Measurements from ENCODE around the gene C5orf52.
"Not testable (repeated sequence)": the region's sequence is repeated elsewhere in the genome, so short reads cannot be mapped to it uniquely, and the experiment has no call there.

C5orf52 gene

DNA sequence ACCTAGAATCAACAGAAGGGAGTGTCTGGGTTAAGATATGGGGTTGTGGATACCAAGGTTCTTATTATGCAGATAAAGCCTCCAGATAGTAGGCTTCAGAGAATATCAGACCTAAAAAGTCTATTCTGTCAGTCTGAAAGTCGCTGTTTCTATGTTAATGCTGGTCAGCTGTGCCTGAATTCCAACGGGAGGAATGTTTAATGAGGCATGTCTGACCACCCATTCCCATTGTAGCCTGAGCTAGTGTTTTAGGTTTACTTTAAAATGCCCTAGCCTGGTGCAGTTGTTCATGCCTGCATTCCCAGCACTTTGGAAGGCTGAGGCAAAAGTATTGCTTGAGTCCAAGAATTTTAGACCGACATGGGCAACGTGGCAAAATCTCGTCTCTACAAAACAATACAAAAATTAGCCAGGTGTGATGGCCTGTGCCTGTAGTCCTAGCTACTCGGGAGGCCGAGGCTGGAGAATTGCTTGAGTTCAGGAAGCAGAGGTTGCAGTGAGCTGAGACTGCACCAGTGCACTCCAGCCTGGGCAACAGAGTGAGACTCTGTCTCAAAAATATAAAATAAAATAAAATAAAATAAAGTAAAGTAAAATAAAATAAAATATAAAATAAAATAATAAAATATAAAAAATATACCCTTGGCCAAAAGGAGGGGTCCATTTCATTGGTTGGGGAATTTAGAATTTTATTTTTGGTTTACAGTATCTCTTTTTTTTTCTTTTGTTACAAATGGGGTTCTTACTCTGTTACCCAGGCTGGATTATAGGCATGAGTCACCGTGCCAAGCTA, 11.3 kb upstream of the C5orf52 start:
- no peak overlapping the region for H3K4me3 Mint-ChIP-seq
- H3K27me3 Mint-ChIP-seq: peaks cover 13% of the 10 kb centered on the region
- CTCF ChIA-PET: no interaction called here
- peaks cover 27% of the 10 kb centered on the region for H3K36me3 Mint-ChIP-seq
- no peaks in the 10 kb centered on the region for H3K4me1 Mint-ChIP-seq
- no peak overlapping the region for H3K27ac Mint-ChIP-seq
- no peak for DNase-seq
- peaks cover 50% of the 10 kb centered on the region for H3K9me3 Mint-ChIP-seq

GRCh38 chr5:157665467-157666070, 5.8 kb upstream of the C5orf52 start:
- H3K36me3 Mint-ChIP-seq: peaks cover 16% of the 10 kb centered on the region
- no peak for DNase-seq
- H3K9me3 Mint-ChIP-seq: peaks cover 16% of the 10 kb centered on the region
- no peak overlapping the region for H3K4me3 Mint-ChIP-seq
- peaks cover 12% of the 10 kb centered on the region for H3K4me1 Mint-ChIP-seq
- H3K27me3 Mint-ChIP-seq: peaks cover 36% of the 10 kb centered on the region
- no peak overlapping the region for H3K27ac Mint-ChIP-seq
- CTCF ChIA-PET: no interaction called here

DNA sequence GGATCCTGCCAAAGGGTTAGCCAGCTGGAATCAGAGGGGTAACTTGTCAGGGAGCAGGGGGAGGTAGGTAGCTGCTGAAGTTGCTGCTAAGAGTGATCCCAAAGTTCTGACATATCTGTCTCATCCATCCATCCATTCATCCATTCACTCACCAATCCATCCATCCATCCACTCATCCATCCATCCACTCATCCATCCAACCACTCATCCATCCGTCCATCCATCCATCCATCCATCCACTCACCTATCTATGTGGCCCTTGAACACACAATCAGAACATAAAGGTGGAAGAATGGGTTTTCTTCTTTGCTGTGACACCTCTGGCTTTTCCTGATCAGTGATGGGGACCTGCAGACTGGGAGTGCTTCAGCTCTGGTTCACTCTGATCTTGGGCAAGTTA, 3.0 kb upstream of the C5orf52 start:
- CTCF ChIA-PET: interaction anchor here (0.6 to 3.7 kb wide), 12 partner anchors 47 to 250 kb away, joined by 3 to 32 read pairs (median 4); partner anchors contain the start of gene LSM11
- DNase-seq: no peak
- Mint-ChIP-seq H3K36me3 (peaks cover 14% of the 10 kb centered on the region), H3K27me3 (peaks cover 57% of the 10 kb centered on the region), H3K27ac (no peak overlapping the region), H3K9me3 (peaks cover 8% of the 10 kb centered on the region), H3K4me1 (peaks cover 30% of the 10 kb centered on the region), H3K4me3 (no peak overlapping the region)

- Mint-ChIP-seq H3K4me1 (peaks cover 30% of the 10 kb centered on the region), H3K27ac (no peak overlapping the region), H3K9me3 (peaks cover 4% of the 10 kb centered on the region), H3K27me3 (peaks cover 66% of the 10 kb centered on the region), H3K4me3 (no peak overlapping the region), H3K36me3 (peaks cover 11% of the 10 kb centered on the region)
- CTCF ChIA-PET: interaction anchor here (0.7 to 3.7 kb wide), 9 partner anchors 43 to 280 kb away, joined by 3 to 32 read pairs (median 3); partner anchors contain the start of gene LSM11
- no peak for DNase-seq
Observed at GRCh38 chr5:157669701-157670097, 1.6 kb upstream of the C5orf52 start.

DNA sequence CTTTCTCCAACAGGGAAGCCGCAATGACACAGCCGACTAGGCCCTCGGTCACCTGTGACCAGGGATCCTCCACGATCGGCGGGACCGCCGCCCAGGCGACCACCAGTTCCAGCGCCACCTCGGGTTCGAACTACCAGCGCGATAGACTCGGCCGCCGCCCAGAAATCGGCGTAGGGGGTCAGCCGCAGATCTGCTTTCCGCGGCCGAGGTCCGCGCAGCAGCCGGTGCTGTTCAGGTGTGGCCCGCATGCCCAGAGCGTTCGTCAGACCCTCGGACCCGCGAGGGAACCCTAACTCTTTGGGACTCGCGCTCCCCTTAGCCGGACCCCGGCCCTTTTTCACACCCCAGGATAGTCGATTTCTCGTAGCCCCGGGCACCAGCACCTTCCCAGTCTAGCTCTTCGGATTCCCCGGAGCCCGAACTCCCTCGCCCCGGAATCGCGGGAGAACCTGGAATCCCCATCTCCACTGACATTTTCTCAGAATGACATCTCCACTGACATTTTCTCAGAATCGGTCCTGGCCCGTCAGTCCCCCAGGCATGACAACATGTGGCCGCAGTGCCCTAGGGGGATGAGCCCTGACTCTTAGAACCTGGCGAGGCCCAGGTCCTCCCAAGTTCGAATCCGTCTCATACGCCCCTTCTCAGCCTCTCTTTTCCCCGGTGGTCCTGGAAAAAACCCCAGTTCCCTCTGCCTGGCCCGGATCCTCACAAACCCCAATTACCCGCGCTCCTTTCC, 428 bp downstream of the C5orf52 start:
- Mint-ChIP-seq H3K4me3 (peak overlapping the region; percentile 83), H3K27ac (peak overlapping the region; percentile 60), H3K36me3 (peaks cover 5% of the 10 kb centered on the region), H3K9me3 (no peaks in the 10 kb centered on the region), H3K4me1 (peaks cover 30% of the 10 kb centered on the region), H3K27me3 (peaks cover 61% of the 10 kb centered on the region)
- CTCF ChIA-PET: no interaction called here
- no peak for DNase-seq

DNA sequence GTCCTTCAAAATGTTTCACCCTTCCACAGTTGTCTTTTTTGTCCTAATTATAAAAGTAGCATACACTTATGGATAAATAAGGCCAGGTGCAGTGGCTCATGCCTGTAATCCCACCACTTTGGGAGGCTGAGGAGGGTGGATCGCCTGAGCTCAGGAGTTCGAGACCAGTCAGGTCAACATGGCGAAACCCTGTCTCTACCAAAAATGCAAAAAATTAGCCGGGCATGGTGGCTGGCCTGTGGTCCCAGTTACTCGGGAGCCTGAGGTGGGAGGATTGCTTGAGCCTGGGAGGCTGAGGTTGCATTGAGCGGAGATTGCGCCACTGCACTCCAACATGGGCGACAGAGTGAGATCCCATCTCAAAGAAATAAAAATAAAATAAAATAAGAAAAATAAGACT, 1.6 kb downstream of the C5orf52 start:
- Mint-ChIP-seq H3K27me3 (peaks cover 60% of the 10 kb centered on the region), H3K4me1 (peaks cover 30% of the 10 kb centered on the region), H3K4me3 (no peak overlapping the region), H3K27ac (no peak overlapping the region), H3K9me3 (peaks cover 1% of the 10 kb centered on the region), H3K36me3 (peaks cover 5% of the 10 kb centered on the region)
- CTCF ChIA-PET: no interaction called here
- DNase-seq: no peak

GRCh38 chr5:157674351-157674750, 3.0 kb downstream of the C5orf52 start:
- H3K36me3 Mint-ChIP-seq, H3K9me3 Mint-ChIP-seq, H3K27ac Mint-ChIP-seq, H3K4me3 Mint-ChIP-seq, CTCF ChIA-PET, DNase-seq: not testable (repeated sequence)
- peaks cover 48% of the 10 kb centered on the region for H3K27me3 Mint-ChIP-seq
- H3K4me1 Mint-ChIP-seq: peaks cover 27% of the 10 kb centered on the region

GRCh38 chr5:157677931-157678330, 6.6 kb downstream of the C5orf52 start:
- Mint-ChIP-seq H3K4me3 (no peak overlapping the region), H3K36me3 (no peaks in the 10 kb centered on the region)
- CTCF ChIA-PET: no interaction called here

GRCh38 chr5:157679801-157680200, 8.5 kb downstream of the C5orf52 start:
- H3K9me3 Mint-ChIP-seq: peaks cover 3% of the 10 kb centered on the region
- H3K4me3 Mint-ChIP-seq: no peak overlapping the region
- no peaks in the 10 kb centered on the region for H3K4me1 Mint-ChIP-seq
- DNase-seq: no peak
- H3K27ac Mint-ChIP-seq: no peak overlapping the region
- H3K36me3 Mint-ChIP-seq: no peaks in the 10 kb centered on the region
- CTCF ChIA-PET: no interaction called here
- H3K27me3 Mint-ChIP-seq: peaks cover 22% of the 10 kb centered on the region

More at GRCh38 chr5:157677931-157678330, 6.6 kb downstream of the C5orf52 start:
- DNase-seq: no peak
- Mint-ChIP-seq H3K9me3 (peaks cover 3% of the 10 kb centered on the region), H3K27ac (no peak overlapping the region), H3K4me1 (no peaks in the 10 kb centered on the region), H3K27me3 (peaks cover 28% of the 10 kb centered on the region)

DNA sequence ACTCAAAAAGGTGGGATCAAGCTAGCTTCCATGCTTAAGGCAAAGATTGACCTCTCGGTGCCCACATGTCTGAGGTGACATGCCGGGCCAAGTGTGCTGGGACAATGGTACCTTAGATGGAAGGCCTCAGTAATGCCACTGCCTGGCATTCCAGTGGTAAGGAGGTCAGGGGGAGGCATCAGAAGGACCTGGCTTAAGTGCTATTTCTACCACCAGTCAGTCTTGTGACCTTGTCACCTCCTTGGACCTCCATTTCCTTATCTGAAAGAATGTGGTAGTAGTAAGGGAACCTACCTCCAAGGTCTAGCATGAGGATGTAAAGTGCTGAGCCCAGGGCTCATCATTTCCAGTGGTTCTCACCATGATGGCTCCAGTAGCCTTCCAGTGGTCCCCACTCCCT, 8.9 kb downstream of the C5orf52 start:
- H3K27ac Mint-ChIP-seq: no peak overlapping the region
- H3K4me1 Mint-ChIP-seq: no peaks in the 10 kb centered on the region
- no peak overlapping the region for H3K4me3 Mint-ChIP-seq
- H3K36me3 Mint-ChIP-seq: no peaks in the 10 kb centered on the region
- H3K27me3 Mint-ChIP-seq: peaks cover 20% of the 10 kb centered on the region
- DNase-seq: no peak
- H3K9me3 Mint-ChIP-seq: peaks cover 3% of the 10 kb centered on the region
- CTCF ChIA-PET: no interaction called here

GRCh38 chr5:157681048-157681447, 9.7 kb downstream of the C5orf52 start:
- peaks cover 20% of the 10 kb centered on the region for H3K27me3 Mint-ChIP-seq
- H3K9me3 Mint-ChIP-seq: peaks cover 3% of the 10 kb centered on the region
- H3K4me1 Mint-ChIP-seq: no peaks in the 10 kb centered on the region
- no peaks in the 10 kb centered on the region for H3K36me3 Mint-ChIP-seq
- CTCF ChIA-PET: interaction anchor here (1.2 kb wide), 1 partner anchor 11 kb away, joined by 3 read pairs; no protein-coding TSS in a partner anchor
- no peak overlapping the region for H3K27ac Mint-ChIP-seq
- DNase-seq: no peak
- no peak overlapping the region for H3K4me3 Mint-ChIP-seq

GRCh38 chr5:157682257-157682656, 10.9 kb downstream of the C5orf52 start:
- no peak for DNase-seq
- Mint-ChIP-seq H3K9me3 (peaks cover 3% of the 10 kb centered on the region), H3K27me3 (peaks cover 20% of the 10 kb centered on the region), H3K36me3 (no peaks in the 10 kb centered on the region), H3K4me1 (no peaks in the 10 kb centered on the region), H3K27ac (no peak overlapping the region), H3K4me3 (no peak overlapping the region)
- CTCF ChIA-PET: interaction anchor here (1.3 kb wide), 1 partner anchor 61 kb away, joined by 3 read pairs; the partner anchor contains the start of gene LSM11

- H3K36me3 Mint-ChIP-seq, H3K4me3 Mint-ChIP-seq, DNase-seq, H3K27ac Mint-ChIP-seq, H3K4me1 Mint-ChIP-seq, H3K9me3 Mint-ChIP-seq: not testable (repeated sequence)
- H3K27me3 Mint-ChIP-seq: peaks cover 34% of the 10 kb centered on the region
- CTCF ChIA-PET: interaction anchor here (1.3 kb wide), 1 partner anchor 254 kb away, joined by 4 read pairs; no protein-coding TSS in a partner anchor
Observed at GRCh38 chr5:157686276-157687197, 15.2 kb downstream of the C5orf52 start.

DNA sequence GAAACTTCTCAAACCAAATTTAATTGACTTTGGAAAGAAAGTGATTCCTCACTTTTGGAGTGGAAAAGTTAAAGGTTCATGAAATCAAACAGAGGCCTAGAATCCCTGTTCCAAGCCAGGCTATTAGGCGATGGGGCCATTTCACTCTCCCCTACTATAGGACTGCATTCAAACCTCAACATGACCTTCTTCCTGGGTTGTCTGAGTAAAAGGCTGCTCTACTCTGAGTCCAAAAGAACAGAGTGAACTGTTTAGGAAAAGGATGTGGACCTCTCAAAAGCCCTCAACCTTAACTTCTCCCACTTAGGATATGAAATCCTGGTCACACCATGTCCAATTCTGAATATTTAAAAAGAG, 15.8 kb downstream of the C5orf52 start:
- Mint-ChIP-seq H3K4me3 (no peak overlapping the region), H3K27me3 (peaks cover 28% of the 10 kb centered on the region), H3K4me1 (no peaks in the 10 kb centered on the region), H3K36me3 (no peaks in the 10 kb centered on the region), H3K9me3 (peaks cover 5% of the 10 kb centered on the region), H3K27ac (no peak overlapping the region)
- CTCF ChIA-PET: no interaction called here
- DNase-seq: no peak
